ENCODE results near the gene ZNRF3.
"Not testable (repeated sequence)": the region's sequence is repeated elsewhere in the genome, so short reads cannot be mapped to it uniquely, and the experiment has no call there.

Gene ZNRF3

GRCh38 chr22:28935713-28936112 lies 52.3 kb downstream of the ZNRF3 start:
- no peak for DNase-seq

- DNase-seq = no peak
Measured at GRCh38 chr22:28936200-28936599, 52.8 kb downstream of the ZNRF3 start.

GRCh38 chr22:28937206-28938025 lies 54.0 kb downstream of the ZNRF3 start:
- DNase-seq = no peak

- no peak for DNase-seq
Measured at GRCh38 chr22:28938286-28938833, 55.0 kb downstream of the ZNRF3 start.

GRCh38 chr22:28939394-28939793 lies 56.0 kb downstream of the ZNRF3 start:
- DNase-seq = no peak

GRCh38 chr22:28939932-28940331 lies 56.6 kb downstream of the ZNRF3 start:
- no peak for DNase-seq

GRCh38 chr22:28940441-28940840 lies 57.1 kb downstream of the ZNRF3 start:
- DNase-seq = no peak

GRCh38 chr22:28942333-28942732 lies 59.0 kb downstream of the ZNRF3 start:
- no peak for DNase-seq

- no peak for DNase-seq
Measured at GRCh38 chr22:28942801-28943500, 59.6 kb downstream of the ZNRF3 start.

GRCh38 chr22:28943501-28943879 lies 60.1 kb downstream of the ZNRF3 start:
- no peak for DNase-seq

GRCh38 chr22:28947125-28947524 lies 63.8 kb downstream of the ZNRF3 start:
- DNase-seq = no peak

- DNase-seq = no peak
Measured at GRCh38 chr22:28948424-28948823, 65.1 kb downstream of the ZNRF3 start.

- DNase-seq = not testable (repeated sequence)
Measured at GRCh38 chr22:28948860-28949551, 65.6 kb downstream of the ZNRF3 start.

GRCh38 chr22:28949788-28950187 lies 66.4 kb downstream of the ZNRF3 start:
- DNase-seq = no peak

GRCh38 chr22:28950617-28951411 lies 67.4 kb downstream of the ZNRF3 start:
- DNase-seq = no peak

- no peak for DNase-seq
Measured at GRCh38 chr22:28951530-28951929, 68.2 kb downstream of the ZNRF3 start.

- DNase-seq = no peak
Measured at GRCh38 chr22:28951969-28952521, 68.7 kb downstream of the ZNRF3 start.

GRCh38 chr22:28952857-28953256 lies 69.5 kb downstream of the ZNRF3 start:
- DNase-seq = no peak

GRCh38 chr22:28953403-28953802 lies 70.0 kb downstream of the ZNRF3 start:
- DNase-seq = no peak

GRCh38 chr22:28953976-28954880 lies 70.9 kb downstream of the ZNRF3 start:
- no peak for DNase-seq

- no peak for DNase-seq
Measured at GRCh38 chr22:28955817-28956216, 72.4 kb downstream of the ZNRF3 start.
